Measurements from ENCODE around the gene PIGL.

DNA sequence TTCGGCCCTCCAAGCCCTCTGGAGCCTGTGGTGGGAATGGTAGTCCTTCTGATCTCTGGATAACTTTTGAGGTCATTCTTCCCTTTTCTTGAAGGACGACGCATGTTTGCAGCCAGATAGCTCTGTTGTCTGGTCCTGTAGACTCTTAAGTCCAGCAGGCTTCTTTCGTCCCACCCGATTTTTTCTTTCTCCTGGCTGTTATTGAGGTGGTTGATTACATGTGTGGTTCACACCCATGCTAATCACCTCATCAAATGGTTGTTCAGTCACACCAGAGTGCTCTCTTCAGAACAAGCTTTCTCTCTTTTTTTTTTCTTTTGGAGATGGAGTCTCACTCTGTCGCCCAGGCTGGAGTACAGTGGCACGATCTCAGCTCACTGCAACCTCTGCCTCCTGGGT is 30.6 kb downstream of the PIGL start:
- TF ChIP-seq CTCF (IDR thresholded peaks at IDR 0.05; ENCODE audit: low read length): no peak
- no peak for TF ChIP-seq EZH2 (IDR thresholded peaks at IDR 0.05; ENCODE audit: borderline replicate concordance, low read length)
